Stimulated activated naive CD4-positive, alpha-beta T cell (primary cell): ENCODE measurements around the gene SARNP.
"Not testable (repeated sequence)": the region's sequence is repeated elsewhere in the genome, so short reads cannot be mapped to it uniquely, and the experiment has no call there.

Experiments used
- DNase-seq, 6 experiments: peaks; one replicate each; lab custom pipeline; 2025; lab: John Stamatoyannopoulos, UW

SARNP gene

GRCh38 chr12:55839345-55840140 is 22.0 kb upstream of the SARNP start:
- no peak for DNase-seq

- no peak for DNase-seq
Measured at GRCh38 chr12:55838361-55838760, 20.8 kb upstream of the SARNP start.

- not testable (repeated sequence) for DNase-seq
Measured at GRCh38 chr12:55834400-55834799, 16.9 kb upstream of the SARNP start.

GRCh38 chr12:55833056-55833455 is 15.5 kb upstream of the SARNP start:
- DNase-seq: no peak

- DNase-seq: no peak
Measured at GRCh38 chr12:55831447-55831815, 13.9 kb upstream of the SARNP start.

GRCh38 chr12:55830601-55831446 is 13.3 kb upstream of the SARNP start:
- peak; percentile 3 to 52 (median 42) for DNase-seq

GRCh38 chr12:55829967-55830600 is 12.6 kb upstream of the SARNP start:
- peak in 3 of 6 experiments; percentile 47 to 52 (median 51) for DNase-seq

GRCh38 chr12:55828357-55828756 is 10.8 kb upstream of the SARNP start:
- DNase-seq: no peak

- DNase-seq: no peak
Measured at GRCh38 chr12:55827806-55828205, 10.3 kb upstream of the SARNP start.

GRCh38 chr12:55824726-55825125 is 7.2 kb upstream of the SARNP start:
- no peak for DNase-seq

- no peak for DNase-seq
Measured at GRCh38 chr12:55823419-55823818, 5.9 kb upstream of the SARNP start.

- DNase-seq: no peak
Measured at GRCh38 chr12:55822228-55822627, 4.7 kb upstream of the SARNP start.

GRCh38 chr12:55820679-55821078 is 3.2 kb upstream of the SARNP start:
- DNase-seq: no peak

GRCh38 chr12:55818886-55819285 is 1.4 kb upstream of the SARNP start:
- no peak for DNase-seq

GRCh38 chr12:55818140-55818728 is 710 bp upstream of the SARNP start:
- DNase-seq: peak in 1 of 6 experiments; percentile 90

GRCh38 chr12:55816881-55817344 is 611 bp downstream of the SARNP start:
- DNase-seq: no peak

GRCh38 chr12:55815473-55815872 is 2.1 kb downstream of the SARNP start:
- no peak for DNase-seq

- DNase-seq: no peak
Measured at GRCh38 chr12:55814257-55814656, 3.3 kb downstream of the SARNP start.

- DNase-seq: no peak
Measured at GRCh38 chr12:55812088-55812487, 5.4 kb downstream of the SARNP start.

GRCh38 chr12:55809274-55809673 is 8.2 kb downstream of the SARNP start:
- DNase-seq: no peak

- no peak for DNase-seq
Measured at GRCh38 chr12:55806982-55807381, 10.5 kb downstream of the SARNP start.

- DNase-seq: no peak
Measured at GRCh38 chr12:55797550-55797949, 20.0 kb downstream of the SARNP start.
